DMS 273 (cell line): ENCODE results near the gene PCYT2.

Experiments
- DNase-seq: peaks from one replicate; lab custom pipeline; 2025; ENCODE audit not compliant: unreplicated experiment; lab: John Stamatoyannopoulos, UW

PCYT2 gene

GRCh38 chr17:81877569-81877968, 33.6 kb downstream of the PCYT2 start:
- no peak for DNase-seq

DNA sequence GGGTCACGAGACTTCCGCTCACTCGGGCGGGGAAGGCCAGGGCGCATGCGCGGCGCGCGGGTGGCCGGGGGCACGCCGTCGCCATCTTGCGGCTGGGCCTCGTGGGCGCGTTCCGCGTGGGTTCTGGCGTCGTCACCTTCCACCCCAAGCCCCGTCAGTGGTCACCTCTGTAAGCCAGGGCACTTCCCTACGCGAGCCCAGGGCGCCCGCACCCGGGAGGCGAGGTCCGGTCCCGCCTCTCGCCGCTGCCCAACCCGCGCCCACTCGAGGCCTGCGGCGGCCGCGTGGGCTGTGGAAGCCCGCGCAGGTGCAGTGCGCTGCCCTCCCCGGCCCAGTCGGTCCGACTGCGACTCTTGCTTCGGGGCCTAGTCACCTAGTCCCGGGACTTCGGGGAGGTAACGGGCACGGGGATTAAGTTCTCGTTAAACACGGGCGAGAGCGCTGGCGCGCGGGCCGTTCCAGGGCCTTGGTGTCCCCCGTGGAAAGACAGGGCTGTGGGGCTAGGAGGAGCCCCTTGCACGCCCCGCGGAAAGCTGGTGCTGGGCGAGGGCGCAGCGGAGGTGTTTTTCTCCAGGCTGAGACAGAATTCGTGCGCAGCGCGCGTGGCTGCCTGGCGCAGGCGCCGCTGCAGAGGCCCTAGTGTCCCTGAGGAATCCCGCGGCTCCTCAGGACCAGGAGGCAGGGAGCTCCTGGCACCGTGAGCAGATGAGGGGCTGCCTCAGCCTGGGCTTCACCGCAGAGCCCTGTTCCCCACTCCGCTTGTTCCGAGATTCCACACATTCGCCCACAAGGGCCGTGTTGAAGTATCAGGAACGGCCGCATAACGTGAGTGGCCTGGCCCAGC, 39.6 kb downstream of the PCYT2 start:
- DNase-seq, result peak; percentile 95

DNA sequence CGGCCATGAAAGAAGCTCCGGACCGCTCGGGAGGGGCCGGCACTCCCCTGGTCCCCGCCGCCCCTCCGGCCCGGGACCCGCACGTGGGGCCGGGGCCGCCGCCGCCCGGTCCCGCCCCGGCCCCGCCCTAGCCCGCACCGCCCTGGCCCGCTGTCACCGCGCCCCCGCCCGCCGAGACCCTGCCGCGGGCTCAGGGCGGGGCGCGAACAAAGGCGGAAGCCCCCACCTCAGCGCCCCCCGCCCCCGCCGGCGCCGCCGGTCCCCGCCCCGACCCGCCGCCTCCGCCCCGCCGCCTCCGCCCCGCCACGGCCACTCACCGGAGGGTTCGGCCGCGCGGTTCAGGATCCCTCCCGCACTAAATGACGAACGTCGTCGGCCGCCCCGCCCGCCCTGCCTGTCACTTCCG, 40.2 kb downstream of the PCYT2 start, which contains the start of gene ARHGDIA:
Gene ARHGDIA (minus strand): TSS at position 357 of the 406 bp plus-strand sequence. CDS start 1,407 bp downstream, outside the sequence.
- peak; percentile 79 for DNase-seq

DNA sequence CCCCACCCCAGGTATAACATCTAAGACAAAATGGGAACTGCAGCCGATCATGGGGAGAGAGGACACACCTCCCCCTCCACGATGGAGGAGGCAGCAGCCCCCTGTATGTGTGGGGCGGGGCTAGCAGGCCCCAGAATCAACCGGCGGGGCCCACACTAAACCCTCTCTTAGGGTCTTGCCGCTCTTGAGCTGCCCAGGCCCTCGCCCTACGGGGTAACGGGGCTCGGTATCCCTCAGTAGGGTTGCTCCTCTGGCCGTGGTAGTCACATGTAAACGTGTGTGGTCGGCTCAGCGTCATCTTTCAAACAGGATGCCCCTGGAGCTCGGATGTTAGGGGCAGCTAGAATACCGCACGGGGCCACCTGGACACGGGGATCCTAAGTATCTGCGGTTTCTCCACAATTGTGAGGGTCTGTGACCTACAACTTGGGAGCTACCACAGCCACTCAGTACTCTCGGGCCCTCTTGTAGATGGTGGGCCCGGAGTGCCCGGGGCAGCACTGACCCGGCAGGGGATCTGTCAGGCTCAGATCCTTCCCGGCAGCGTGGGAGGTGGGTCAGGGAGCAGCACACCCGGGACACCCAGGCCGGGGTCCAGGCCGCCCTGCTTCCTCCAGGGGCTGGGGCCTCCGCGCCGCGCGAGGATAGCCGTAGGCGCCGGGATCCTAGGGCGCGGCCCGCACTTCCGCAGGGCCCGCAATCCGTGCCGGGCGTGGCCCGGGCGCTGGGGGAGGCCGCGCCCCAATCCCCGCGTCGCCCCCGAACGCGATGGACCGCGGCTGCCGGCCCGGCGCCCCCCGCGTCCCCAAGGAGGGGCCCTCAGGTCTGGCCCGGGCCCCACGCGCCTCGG, 40.8 kb downstream of the PCYT2 start:
- DNase-seq, result peak; percentile 75

- DNase-seq, result peak; percentile 62
Measured at GRCh38 chr17:81869221-81870130, 41.7 kb downstream of the PCYT2 start.

- peak; percentile 65 for DNase-seq
Measured at GRCh38 chr17:81868674-81869220, 42.5 kb downstream of the PCYT2 start.

GRCh38 chr17:81867991-81868673, 43.1 kb downstream of the PCYT2 start:
- peak; percentile 71 for DNase-seq

- DNase-seq, result peak; percentile 86
Measured at GRCh38 chr17:81867170-81867990, 43.8 kb downstream of the PCYT2 start.

- DNase-seq, result peak; percentile 62
Measured at GRCh38 chr17:81866440-81867169, 44.6 kb downstream of the PCYT2 start.

DNA sequence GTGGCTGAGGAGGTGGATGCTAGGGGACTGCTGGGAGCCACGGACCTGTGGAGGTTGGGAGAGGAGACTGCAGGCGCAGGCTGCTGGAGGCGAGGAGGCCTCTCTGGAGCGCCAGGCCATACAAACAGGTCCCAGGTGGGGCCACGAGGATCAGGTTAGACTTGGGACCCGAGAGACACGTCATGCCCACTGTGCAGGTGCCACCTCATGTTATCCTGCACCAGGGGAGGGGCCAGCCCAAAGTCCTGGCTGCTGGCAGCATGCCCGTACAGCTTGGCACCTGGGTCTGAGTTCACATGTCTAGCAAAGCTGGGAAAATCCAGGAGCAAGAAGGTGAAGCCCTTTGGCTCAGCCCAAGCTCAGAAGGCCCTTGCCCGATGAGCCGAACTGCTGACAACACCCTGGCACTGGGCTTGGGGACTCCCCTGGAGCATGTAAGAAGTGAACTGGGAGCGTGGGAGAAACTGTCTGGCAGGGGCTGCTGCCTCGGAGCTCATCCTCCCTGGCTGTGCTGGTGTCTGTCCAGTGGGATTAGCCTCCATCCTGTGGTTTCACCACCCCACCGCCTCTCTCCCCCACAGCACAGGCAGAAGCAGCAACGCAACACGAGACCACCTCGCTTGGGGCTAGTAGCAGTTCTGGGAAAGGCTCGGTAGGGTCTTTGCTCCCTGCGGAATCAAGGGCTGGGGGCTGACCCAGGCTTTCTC, 45.3 kb downstream of the PCYT2 start:
- peak; percentile 64 for DNase-seq

GRCh38 chr17:81865358-81865732, 45.9 kb downstream of the PCYT2 start:
- DNase-seq, result no peak

GRCh38 chr17:81863833-81864768, 47.1 kb downstream of the PCYT2 start:
- DNase-seq, result no peak

DNA sequence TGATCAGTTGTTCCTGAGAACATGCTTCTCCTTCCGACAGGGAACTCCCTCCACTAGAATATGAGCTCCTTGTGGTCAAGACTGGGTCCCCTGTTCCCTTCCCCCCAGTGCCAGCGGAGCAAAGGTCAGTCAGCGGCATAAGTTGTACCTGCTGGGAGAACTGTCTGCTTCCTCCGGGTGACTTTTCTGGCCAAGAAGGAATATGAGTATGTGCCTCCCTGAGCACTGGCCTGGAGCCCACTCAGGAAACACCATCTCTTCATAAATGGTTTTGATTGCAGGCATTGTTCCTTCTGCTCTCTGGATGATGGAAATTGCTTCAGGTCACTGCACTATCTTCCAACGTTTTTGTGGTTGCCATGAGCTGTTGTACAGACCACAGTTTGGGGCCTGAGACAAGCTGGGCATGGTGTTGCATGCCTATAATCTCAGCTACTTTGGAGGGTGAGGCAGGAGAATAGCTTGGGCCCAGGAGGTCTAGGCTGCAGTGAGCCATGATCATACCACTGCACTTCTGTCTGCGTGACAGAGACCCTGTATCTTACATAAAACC, 48.0 kb downstream of the PCYT2 start:
- DNase-seq, result no peak

- DNase-seq, result peak; percentile 100
Measured at GRCh38 chr17:81860756-81861568, 50.2 kb downstream of the PCYT2 start.

DNA sequence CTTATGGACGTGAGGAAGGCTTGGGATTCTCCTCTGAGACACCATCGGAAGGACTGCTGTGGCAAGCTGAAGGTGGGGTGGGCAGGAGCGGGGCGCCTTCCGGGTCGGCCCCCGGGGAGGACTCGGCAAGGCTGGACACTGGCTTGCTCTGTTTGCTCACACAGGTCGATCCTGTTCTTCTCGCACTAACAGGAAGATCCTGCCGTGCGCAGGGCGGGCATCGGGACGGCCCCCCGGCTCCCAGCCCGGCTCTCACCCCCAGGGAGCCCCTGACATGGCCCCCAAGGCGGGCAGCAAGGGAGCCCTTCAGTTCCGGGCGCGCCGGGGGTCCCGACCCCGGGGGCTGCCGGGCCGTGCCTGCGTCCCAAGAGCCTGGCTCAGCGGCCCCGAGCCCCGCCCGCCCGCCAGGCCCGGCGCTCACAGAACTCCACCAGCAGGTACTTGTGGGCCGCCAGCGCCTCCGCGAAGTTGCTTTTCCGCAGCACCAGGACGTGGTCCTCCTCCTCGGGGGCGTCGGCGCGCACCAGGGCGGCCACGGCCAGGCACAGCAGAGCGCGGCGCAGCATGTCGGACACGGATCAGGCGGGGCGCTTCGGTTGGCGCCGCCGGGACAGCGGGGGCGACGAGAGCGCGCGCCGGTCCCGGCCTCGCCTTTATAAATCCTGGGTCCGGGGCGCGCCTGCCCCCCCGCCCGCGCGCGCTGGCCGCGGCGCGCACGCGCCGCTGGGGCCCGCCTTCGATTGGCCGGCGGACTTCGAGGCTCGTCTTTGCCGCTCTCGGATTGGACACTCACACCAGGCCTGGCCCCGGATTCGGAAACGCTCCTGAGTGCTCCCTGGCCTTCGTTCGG, 51.1 kb downstream of the PCYT2 start, which contains the start of gene P4HB:
Gene P4HB (minus strand): TSS at position 630 of the 850 bp plus-strand sequence. CDS start 64 bp downstream, at position 566.
- DNase-seq, result no peak
